ENCODE data around the gene NFYC.
"Not testable (repeated sequence)": the region's sequence is repeated elsewhere in the genome, so short reads cannot be mapped to it uniquely, and the experiment has no call there.

NFYC gene

DNA sequence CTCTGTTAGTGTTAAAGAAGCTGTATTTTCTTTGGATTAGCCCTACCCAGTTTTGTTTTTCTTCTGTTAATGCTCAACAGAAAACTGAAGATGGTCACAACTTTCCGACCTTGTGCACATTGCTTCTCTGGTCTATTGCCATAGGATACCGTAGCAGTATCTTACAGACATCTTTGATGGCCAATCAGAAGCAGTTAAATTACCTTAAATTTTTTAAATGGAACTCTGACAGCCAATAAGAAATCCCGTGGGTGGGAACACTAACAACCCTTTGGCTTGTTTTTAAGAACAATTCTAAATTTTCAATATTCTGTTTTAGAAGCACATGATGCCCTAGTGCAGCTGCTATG lies 17.2 kb downstream of the NFYC start:
- DNase-seq: no peak

DNA sequence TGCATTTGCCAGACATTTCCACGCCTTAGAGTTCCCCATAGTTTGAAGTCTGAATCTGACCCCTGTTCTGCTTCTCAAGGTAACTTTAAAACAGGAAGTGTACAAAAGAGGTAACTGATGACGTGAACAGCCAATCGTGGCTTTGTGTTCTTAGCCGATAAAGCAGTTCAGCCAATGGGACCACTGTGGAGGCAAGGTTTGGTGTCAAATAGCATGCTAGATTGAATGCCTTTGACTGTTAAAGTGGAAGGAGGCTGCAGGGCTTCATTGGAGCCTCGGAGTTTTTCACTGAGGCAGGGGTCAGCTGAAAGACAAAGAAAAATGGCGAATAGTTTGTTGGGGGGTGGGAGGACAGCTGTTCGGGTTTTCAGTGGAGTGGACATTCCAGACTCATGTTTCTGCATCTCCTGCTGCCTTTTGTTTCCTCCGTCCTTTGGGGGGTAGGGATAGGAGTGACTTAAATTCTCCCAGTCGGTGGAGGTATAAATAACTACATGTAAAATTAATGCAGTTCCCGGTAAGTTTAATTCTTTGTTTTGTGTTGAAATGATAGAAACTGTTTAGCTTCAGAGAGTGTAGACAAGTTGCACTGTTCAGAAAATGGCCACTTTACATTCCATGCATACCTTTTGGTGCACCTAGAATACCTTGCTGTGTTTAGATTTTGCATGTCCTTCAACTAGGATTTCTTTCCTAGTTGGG lies 17.7 kb downstream of the NFYC start:
- no peak for DNase-seq

DNA sequence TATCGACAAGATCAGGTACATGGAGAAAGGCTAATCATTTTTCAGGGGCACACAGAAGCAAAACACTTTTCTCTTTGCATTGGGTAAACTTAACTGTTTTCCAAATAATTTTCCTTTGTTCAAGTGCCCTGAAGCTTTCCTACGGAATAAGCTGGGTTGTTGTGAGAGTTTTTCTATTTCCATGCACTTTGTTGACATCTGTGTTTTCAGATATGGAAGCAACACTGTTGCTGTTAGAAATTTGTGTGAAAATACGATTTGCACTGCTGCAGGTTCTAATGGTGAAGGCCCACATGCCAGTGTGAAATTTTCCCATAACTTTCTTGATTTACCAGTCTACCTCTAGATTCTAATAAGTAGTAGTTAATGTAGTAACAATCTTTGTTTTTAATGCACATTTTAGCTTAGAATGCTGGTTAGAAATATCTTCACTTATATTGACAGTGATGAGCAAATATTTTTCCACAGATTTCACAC lies 18.3 kb downstream of the NFYC start:
- DNase-seq: no peak

DNA sequence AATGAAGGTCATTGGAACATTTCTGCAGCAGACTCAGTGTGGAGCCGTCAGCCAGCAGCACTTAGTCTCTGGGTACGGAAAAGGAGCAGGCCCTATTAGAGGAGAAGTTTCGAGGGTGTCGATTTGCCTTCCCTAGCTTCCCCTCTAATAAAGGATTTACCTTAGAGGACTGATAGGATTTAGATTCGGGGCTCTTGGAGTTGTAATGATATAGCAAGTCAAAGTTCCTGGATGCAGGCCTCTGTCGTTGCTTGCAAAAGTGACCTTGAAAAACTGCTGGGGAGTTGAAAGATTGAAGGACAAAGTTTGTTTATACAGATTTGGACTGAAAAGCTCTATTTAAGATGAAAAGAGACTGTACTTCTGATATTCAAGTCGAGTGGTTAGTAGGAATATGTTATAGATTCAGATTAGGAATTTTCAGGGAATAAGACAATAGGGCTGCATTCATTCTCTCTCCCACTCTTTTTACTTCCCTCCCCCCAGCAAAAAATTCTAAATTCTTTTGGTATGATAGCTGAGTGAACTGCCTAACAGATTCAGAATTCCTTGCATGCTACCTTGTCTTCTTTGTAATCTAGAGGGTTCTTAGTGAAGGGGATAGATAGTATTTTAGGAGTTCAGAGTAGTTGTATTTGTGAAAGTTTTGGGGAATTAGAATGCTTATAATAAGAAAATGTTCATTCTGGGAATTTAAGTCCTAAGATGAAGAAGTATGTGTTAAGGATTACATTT lies 19.2 kb downstream of the NFYC start:
- no peak for DNase-seq

DNA sequence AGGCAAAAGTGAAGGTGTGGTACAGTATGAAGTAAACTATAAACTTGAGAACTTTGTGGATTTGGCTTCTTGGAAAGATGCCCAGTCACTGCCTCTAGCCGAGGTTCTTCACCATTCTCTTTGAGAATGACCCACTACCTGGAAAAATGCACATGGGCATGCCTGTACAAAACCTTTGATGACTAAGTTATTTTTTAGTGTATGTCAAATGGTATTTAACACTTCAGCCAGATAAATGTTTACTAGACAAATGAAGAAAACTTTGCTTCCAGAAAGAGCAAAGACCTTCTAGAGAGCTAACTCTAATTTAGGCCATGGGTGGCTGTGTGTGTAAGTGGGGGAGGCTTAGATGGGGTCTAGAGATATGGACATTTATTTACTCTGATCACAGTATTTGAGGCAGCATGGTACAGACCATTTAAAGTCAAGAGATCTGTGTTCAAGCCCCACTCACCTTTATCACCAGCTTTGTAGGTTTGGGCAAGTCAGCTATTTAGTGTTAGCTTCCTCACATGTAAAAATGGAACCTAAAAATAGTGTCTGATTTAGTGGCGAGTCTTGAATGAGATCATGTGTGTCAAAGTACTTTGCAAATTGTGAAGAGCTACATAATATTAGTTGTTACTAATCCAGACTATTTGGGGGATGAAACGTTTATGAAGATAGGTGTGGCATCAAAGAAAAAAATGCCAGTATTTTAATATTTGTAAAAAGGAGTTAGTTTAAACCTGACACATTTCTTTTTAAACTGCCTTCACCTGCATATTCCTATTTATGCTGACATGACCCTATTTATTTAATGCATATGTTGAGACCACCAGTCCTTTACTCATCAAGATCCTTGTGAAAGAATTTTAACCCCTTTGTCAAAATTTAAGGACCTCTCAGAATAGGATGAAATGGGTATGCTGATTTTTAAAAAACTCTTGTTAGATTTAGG lies 20.2 kb downstream of the NFYC start:
- no peak for DNase-seq

DNA sequence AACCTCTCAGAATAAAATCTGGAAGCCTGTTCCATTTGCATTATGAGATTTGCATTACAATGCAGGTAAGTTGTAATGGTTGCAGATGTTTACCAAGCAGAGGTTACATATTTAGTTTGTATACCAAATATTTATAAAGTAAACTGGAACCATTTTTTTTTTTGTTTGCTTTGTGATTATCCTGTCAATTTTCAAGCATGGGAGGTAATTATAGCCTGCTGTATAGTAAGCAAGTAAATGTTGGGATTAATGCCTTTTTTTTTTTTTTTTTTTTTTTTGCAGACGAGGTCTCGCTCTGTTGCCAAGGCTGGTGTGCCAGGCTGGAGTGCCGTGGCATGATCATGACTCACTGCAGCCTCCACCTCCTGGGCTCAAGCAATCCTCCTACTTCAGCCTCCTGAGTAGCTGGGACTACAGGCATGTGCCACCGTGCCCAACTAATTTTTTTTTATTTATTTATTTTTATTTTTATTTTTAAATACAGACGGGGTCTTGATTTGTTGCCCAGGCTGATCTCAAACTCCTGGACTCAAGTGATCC lies 21.0 kb downstream of the NFYC start:
- DNase-seq: no peak

DNA sequence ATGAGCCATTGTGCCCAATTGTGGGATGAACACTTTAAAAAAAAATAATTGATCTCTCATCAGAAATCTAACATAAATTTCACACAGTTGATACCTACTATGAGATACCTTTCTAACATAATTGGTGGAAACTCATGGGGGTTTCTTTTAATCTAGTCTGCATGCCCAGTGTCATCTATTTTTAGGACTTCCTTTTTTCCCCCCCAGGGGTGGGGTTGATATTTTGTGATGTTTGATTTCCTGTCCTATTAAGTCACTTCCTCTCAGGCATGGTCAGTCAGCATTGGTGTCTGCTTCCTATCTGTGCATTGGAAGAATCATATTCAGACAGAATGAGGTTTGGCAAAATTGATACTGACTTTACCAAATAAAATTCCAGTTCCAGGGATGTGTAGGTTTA lies 21.5 kb downstream of the NFYC start:
- DNase-seq: no peak

DNA sequence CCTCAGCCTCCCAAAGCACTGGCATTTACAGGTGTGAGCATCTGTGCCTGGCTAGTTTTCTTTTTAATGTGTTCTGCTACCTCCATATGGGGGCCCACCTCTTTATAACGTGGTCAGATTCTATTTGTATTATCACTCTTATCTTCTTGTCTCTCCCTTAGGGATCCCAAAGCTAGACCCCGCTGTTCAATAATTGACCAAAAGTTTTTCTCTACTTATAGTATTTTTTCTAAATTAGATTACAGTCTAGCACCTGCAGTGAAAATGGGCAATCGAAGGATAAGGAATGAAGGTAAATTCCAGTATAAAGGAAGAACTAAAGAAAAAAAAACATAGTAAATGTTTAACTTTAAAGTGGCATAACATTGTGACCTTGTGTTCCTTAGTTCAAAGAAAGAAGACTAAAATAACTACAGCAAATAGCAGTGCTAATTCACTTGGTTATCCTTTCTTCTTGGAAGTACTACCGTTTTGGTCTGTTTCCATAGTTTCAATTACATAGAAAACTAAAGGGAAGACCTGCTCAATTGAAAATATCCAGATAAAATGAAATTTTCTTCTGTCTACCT lies 24.1 kb downstream of the NFYC start:
- no peak for DNase-seq

DNA sequence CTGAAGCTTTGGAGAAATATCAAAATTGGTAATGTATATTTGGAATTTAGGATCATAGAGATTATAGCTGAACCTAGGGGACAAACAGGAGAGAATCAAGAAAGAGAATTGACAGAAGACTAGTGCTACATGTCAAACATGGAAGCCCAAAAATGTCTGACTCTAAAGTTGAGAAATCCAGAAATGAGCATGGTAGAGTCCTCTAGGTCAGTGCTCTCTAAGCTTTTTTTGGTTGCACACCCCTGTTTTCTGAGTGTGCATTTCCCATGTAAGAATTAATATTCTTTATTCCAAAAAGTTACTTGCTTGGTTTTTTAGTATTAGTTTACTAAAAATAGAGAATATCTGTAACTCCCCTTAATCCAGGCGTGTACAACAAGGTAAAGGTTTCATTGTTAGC lies 25.6 kb downstream of the NFYC start:
- DNase-seq: no peak

DNA sequence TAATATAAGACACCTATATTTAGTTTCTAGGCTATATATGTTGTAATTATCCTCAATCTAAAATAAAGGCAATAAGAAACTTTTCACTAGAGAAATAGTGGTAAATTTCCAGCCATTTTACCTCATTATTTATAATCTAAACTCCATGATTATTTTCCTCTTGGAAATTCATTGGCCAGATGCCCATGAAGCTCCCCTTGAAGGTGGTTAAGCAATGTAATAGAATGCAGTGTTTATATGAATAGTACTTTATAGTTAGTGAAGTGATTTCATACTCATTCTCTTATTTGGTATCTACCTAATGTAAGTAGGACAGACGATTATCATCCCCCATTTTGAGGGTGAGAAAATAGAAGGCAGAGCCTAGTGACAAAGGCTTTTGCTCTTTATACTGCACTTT lies 26.5 kb downstream of the NFYC start:
- no peak for DNase-seq

DNA sequence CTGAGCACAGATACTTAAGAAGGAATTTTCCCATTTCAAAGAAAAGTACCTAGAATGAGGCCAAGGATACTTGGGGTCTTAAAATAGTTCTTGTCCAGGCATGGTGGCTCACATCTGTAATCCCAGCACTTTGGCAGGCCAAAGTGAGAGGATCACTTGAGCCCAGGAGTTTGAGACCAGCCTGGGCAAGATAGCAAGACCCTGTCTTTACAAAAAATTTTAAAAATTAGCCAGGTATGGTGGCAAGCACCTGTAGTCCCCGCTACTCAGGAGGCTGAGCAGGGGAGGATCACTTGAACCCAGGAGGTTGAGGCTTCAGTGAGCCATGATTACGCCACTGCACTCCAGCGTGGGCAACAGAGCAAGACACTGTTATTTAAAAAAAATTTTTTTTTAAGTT lies 29.0 kb downstream of the NFYC start:
- DNase-seq: no peak

DNA sequence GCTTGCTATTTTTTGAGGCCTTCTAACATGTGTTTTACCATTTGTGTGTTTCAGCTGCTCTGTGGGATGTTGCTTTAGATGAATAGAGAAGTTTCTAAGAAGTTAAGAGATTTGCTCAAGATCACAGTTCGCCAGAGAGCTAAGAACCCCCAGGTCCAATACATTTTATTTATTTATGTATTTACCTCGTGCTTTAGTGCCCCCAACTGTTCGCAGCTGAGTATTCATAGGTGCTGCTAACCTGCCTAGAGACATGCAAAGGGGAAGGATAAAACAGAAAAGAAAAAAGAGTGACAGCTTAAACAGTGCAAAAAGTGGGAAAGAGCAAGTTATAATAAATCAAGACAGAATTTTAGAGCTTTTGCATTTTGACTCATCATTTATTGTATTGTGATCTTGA lies 31.1 kb downstream of the NFYC start:
- DNase-seq: no peak

DNA sequence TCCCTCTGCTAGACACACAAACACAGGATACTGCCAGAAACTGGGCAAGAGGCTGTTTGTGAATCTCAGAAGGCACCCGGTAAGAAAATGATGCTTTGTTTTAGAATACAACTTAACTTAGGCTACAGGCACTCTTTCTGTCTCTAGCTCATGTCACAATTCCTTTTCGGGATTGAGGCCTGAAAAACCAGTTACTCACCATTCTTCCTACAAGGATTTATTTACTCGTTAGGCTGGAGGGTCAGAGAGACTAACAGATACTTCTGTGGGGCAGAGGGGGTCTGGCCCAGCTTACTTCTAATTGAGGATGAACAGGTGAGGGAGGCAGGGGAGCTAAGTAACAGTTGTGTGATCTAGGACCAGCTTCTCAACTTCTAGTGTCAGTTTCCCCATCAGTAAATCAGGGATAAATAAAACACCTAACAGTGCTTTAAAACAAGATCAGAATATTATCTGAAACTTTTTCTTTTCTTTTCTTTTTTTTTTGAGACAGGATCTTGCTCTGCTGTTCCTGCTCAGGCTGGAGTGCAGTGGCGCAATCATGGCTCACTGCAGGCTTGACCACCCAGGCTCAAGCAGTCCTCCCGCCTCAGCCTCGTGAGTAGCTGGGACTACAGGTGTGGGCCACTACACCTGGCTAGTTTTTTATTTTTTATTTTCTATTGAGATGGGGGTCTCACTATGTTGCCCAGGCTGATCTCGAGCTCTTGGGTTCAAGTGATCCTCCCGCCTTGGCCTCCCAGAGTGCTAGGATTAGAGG lies 31.9 kb downstream of the NFYC start:
- no peak for DNase-seq

DNA sequence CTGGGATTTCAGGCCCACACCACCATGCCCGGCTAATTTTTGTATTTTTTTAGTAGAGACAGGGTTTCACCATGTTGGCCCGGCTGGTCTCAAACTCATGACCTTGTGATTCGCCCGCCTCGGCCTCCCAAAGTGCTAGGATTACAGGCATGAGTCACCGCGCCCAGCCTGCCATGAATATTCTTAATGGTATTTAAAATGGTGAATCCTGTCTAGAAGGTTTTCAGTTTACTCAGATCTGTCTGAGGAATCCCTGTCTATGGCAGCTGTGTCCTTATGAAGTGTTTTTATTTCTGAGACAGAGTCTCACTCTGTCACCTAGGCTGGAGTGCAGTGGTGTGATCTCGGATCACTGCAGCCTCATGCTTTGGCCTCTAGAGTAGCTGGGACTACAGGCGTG lies 36.2 kb downstream of the NFYC start:
- DNase-seq: not testable (repeated sequence)

DNA sequence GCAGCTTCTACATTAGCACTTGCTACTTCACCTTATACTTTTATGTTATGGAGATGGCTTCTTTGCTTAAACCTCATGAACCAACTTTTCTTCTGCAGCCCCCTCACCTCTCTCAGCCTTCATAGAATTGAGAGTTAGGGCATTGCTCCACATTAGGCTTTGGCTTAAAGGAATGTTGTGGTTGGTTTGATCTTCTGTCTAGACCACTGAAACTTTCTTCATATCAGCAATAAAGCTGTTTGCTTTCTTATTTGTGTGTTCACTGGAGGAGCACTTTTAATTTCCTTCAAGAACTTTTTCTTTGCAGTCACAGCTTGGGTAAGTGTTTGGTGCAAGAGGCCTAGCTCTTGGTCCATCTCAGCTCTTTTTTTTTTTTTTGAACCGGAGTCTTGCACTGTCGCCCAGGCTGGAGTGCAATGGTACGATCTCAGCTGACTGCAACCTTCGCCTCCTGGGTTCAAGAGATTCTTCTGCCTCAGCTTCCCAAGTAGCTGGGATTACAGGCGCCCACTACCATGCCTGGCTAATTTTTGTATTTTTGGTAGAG lies 37.9 kb downstream of the NFYC start:
- not testable (repeated sequence) for DNase-seq

DNA sequence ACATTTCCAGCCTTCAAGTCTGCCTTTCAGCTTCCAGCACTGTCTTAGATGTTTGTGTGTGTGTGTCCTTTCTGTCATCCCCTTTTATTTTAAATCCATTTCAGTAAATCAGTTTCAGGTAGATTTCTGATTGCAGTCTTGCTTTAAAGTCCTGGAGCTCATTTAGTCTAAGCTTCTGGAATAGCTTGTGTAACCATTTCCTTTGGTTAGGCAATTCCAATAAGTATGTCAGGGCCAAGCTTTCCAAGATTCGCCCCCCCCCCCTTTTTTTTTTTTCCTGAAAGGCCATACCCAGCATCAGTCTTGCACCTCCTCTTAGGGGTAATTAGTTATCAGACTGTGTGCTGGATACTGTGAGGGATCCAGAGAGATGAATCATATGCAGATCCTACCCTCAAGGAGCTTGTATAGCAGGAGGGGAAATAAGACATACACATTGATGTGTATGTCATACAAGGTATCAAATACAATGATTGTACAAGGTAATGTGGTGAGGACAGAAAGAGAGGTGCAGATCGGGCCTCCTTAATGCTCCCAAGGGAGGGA lies 41.3 kb downstream of the NFYC start:
- DNase-seq: no peak

DNA sequence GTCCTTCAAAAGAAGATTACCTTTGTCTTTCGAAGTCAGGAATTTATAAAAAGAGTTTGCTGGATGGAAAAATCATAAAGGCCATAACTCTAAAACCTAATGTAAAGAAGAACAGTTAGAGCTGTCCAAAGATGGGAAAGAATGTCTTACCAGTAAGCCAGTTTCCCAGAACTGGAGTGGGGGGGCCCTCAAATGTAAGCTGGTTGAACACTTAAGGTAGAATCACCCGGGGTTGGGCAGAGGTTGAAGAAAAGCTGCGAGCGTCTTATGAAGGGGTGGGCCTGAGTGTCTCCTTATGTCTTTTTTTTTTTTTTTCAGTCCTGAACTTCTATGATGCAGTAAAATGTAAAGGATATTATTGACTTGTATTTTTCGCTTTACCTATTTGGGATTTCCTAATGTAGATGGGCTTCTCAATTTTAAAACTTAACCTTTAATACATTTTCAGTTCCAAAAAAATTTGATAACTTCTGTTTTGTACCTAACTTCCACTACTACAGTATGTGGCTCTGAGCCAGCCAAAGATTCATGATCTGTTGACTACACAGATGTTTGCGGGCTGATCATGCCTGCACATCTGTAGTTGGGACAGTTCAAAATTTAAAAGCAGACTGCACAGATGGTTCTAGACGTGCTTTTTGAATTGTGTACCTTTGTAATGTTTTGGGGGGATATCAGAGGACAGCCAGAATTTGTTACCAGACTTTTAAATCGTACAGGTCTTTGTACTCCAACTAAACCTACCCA lies 43.6 kb downstream of the NFYC start:
- DNase-seq: no peak

DNA sequence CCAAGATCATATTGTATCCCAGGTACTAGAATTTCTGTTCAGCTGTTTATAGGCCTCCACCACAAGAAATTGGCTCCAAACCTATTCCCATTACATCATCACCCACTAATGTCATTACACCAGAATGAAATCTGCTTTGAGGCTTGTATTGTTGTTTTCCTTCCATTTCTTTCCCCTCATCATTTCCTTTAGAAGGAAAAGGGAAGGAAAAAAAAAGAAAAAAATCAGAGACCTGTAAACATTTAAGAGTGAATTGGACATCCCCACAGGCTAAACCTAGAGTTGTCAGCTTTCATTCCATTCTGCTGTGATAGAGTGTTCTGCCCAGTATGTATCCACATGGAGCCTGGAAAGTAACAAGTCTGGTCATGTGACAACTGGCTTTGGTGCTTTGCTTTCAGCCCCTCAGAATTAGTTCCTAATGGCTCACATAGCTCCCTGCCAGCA lies 44.6 kb downstream of the NFYC start:
- DNase-seq: no peak

DNA sequence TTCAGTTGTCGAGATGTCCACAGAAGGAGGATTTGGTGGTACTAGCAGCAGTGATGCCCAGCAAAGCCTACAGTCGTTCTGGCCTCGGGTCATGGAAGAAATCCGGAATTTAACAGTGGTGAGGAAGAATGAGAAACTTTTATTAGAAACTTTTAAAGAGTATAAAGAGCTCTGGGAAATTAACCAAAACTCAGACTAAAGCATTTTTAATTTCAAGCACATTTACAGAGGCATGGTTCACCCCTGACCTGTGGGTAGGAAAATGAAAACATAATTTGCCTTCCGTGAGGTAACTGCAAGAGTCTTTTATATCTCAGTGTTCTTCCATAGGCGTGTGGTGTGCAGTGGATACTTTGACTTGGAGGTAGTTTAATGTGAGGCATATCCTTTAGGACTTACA lies 47.3 kb downstream of the NFYC start:
- no peak for DNase-seq

DNA sequence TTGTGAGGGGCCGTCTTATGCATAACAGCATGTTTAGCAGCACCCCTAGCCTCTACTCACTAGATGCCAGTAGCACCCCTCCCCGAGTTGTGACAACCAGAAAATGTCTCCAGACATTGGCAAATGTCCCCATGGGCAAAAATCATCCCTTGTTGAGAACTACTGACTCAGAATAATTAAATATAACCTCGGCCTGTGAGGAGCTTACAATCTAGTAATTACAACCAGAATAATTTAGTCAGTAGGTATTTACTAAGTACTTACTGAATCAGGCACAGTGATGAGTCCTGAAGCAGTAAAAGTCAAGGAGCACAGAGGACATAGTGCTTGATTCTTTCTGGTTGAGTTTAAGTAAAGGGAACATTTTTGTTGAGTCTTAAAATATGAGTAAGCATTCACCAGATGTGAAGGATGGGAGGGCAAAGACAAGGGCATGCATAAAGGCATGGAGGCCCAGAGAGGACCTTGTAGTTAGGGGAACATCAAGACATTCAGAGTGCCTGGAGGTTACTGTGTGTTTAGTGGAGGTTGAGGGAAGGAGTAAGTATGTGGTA lies 48.0 kb downstream of the NFYC start:
- no peak for DNase-seq

Data from NCI-H187 treated with DMSO at 0.1 percent for 48 hours (cell line).